Endothelial cell of hepatic sinusoid (primary cell): Measurements from ENCODE around the gene FBXW7.
"Not testable (repeated sequence)": the region's sequence is repeated elsewhere in the genome, so short reads cannot be mapped to it uniquely, and the experiment has no call there.

Experiments used
- in situ Hi-C: cut with HindIII; loops from 2 replicates; pipeline ENCODE4 v1.10.0; 2017; ENCODE audit warnings: low sequenced_read_pairs

FBXW7 gene

GRCh38 chr4:152550687-152551086, 14.8 kb upstream of the FBXW7 start:
- in situ Hi-C loops = not testable (repeated sequence)

- in situ Hi-C loops = no loop called here
Measured at GRCh38 chr4:152545088-152545487, 9.2 kb upstream of the FBXW7 start.

- in situ Hi-C loops = not testable (repeated sequence)
Measured at GRCh38 chr4:152544533-152544932, 8.6 kb upstream of the FBXW7 start.

- in situ Hi-C loops = no loop called here
Measured at GRCh38 chr4:152540941-152541340, 5.0 kb upstream of the FBXW7 start.

GRCh38 chr4:152540293-152540674, 4.4 kb upstream of the FBXW7 start:
- in situ Hi-C loops = no loop called here

GRCh38 chr4:152539556-152540292, 3.8 kb upstream of the FBXW7 start:
- in situ Hi-C loops = no loop called here

- in situ Hi-C loops = no loop called here
Measured at GRCh38 chr4:152537881-152538280, 2.0 kb upstream of the FBXW7 start.

GRCh38 chr4:152536545-152537182, 772 bp upstream of the FBXW7 start:
- in situ Hi-C loops = no loop called here

- in situ Hi-C loops = no loop called here
Measured at GRCh38 chr4:152535360-152535902, 461 bp downstream of the FBXW7 start.

GRCh38 chr4:152534541-152535359, 1.1 kb downstream of the FBXW7 start:
- in situ Hi-C loops = no loop called here

GRCh38 chr4:152531479-152531878, 4.4 kb downstream of the FBXW7 start:
- in situ Hi-C loops = no loop called here

GRCh38 chr4:152530600-152530999, 5.3 kb downstream of the FBXW7 start:
- in situ Hi-C loops = no loop called here

- in situ Hi-C loops = no loop called here
Measured at GRCh38 chr4:152529880-152530279, 6.0 kb downstream of the FBXW7 start.

- in situ Hi-C loops = no loop called here
Measured at GRCh38 chr4:152528060-152528459, 7.8 kb downstream of the FBXW7 start.

GRCh38 chr4:152525878-152526277, 10.0 kb downstream of the FBXW7 start:
- in situ Hi-C loops = no loop called here

GRCh38 chr4:152524427-152524826, 11.5 kb downstream of the FBXW7 start:
- in situ Hi-C loops = no loop called here

GRCh38 chr4:152523731-152524130, 12.2 kb downstream of the FBXW7 start:
- in situ Hi-C loops = no loop called here

- in situ Hi-C loops = no loop called here
Measured at GRCh38 chr4:152522754-152523153, 13.1 kb downstream of the FBXW7 start.

- in situ Hi-C loops = no loop called here
Measured at GRCh38 chr4:152522245-152522644, 13.6 kb downstream of the FBXW7 start.

- in situ Hi-C loops = no loop called here
Measured at GRCh38 chr4:152516156-152516555, 19.7 kb downstream of the FBXW7 start.

- in situ Hi-C loops = no loop called here
Measured at GRCh38 chr4:152515678-152516077, 20.2 kb downstream of the FBXW7 start.
